Measurements from ENCODE around the gene TBC1D16.

GRCh38 chr17:79934653-79934970 lies 101.1 kb downstream of the TBC1D16 start:
- TF ChIP-seq CTCF (conservative IDR thresholded peaks at IDR 0.05; ENCODE audit: low read length) (no peak), EZH2phosphoT487 (IDR thresholded peaks at IDR 0.05; ENCODE audit: borderline replicate concordance, low read depth, low read length) (no peak)

Measured in OCI-LY7 (cell line).